ENCODE data around the gene LGALSL. TPM values are rescaled to one million over a fixed set of nuclear protein-coding genes. Genes with fewer than 3 reads are reported as not detected.
A peak's percentile ranks its signal among the peaks of the same experiment; 100 is the strongest.

LGALSL gene
- total RNA-seq (10 to 100 TPM in 7 of 10 donors, 1 to 10 TPM in 3; 5.3 to 24.8 (median 12.3) TPM), polyA plus RNA-seq (1 to 10 TPM; 5.8 to 9.4 TPM)
- long read RNA-seq, donor 1, transcript LGALSL-201 (5 exons, 3,926 nt): major isoform, 15 of 16 reads
- long read RNA-seq, donor 1, partial matches to known transcripts: 0 of 16 reads
- long read RNA-seq, donor 1, other reads (novel, unspliced or antisense): 1 of 16 reads
- long read RNA-seq, donor 2, transcript LGALSL-201 (5 exons, 3,926 nt): major isoform, 12 of 14 reads
- long read RNA-seq, donor 2, partial matches to known transcripts: 2 of 14 reads
- long read RNA-seq, donor 2, other reads (novel, unspliced or antisense): 0 of 14 reads
- long read RNA-seq, donor 3, partial matches to known transcripts: 0 of 3 reads
- long read RNA-seq, donor 3, other reads (novel, unspliced or antisense): 1 of 3 reads

DNA sequence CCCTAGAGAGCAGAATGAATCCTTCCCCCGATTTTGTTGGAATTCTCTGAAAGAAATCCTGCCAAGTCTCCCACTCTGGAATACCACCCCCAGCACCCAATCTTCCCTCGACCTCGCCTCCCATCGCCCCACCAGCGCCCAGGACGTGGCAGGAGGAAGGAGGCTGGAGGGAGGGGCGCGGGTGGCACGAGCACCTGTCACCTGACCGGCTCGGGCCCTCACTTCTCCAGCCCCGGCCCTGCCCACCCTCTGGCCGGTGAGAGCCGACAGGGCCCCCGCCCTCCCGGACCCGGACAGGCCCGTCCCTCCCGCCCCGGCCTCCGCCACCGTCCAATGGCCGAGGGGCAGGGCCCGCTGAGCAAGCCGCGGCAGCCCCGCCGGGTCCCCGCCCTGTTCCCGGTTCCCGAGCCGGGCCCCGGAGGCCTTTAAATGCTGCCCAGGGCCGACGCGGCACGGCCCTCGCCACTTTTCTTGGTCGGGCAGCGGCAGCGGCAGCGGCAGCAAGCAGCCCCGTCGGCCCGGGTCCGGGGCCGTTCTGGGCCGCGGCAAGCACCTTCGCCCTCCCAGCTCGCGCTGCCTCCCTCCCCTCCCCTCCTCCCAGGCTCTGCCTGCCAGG, at the start of gene LGALSL:
Gene LGALSL, plus strand, starts transcription at position 393 of the 616 bp plus-strand sequence. CDS start 384 bp downstream, outside the sequence.
- DNase-seq (peak; percentile 72 to 79), ATAC-seq (peak; percentile 85 to 93 (median 90))
- Histone ChIP-seq H3K4me1 (peaks cover 0 to 41% (median 27%) of the 10 kb centered on the region in 9 donors), H3K27me3 (peaks cover 0 to 10% (median 0%) of the 10 kb centered on the region in 7 donors), H3K4me3 (peak within 1 kb of the TSS; percentile 73 to 89 (median 81)), H3K9me3 (no peaks in the 10 kb centered on the region), H3K36me3 (peaks cover 0 to 29% (median 11%) of the 10 kb centered on the region in 9 donors), H3K27ac (peak within 1 kb of the TSS; percentile 89 to 98 (median 94))
- no peak for TF ChIP-seq CTCF (IDR thresholded peaks at IDR 0.05)
- intact Hi-C loops (cut with DNase I): loop anchor here in 5 of 10 donors (2.0 to 10.0 kb wide), 3 partner anchors 49 to 52 kb away; no protein-coding TSS in a partner anchor
- WGBS, 2 donors: 0 to 1% methylated on average over 30 to 52 of the region's 52 CpGs

DNA sequence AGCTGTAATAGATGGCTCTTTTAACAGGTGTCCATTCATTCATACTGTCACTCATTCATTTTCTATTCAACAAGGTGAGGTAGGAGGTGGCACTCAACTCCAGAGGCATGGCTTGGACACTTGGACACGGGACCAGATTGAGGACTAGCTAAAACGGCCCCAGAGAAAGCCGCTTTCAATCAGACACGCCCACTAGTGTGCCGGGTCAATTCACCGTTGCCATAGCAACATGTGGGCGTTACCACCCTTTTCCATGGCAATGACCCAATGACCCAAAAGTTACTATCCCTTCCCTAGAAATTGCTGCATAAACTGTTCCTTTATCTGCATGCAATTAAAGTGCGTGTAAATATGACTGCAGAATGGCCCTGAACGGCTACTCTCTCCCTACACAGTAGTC, 49.2 kb upstream of the LGALSL start:
- H3K9me3 ChIP-seq: no peaks in the 10 kb centered on the region
- TF ChIP-seq CTCF (IDR thresholded peaks at IDR 0.05): no peak
- H3K27me3 ChIP-seq: no peaks in the 10 kb centered on the region
- DNase-seq (peak; percentile 23 to 64), ATAC-seq (peak; percentile 6 to 46 (median 28))
- WGBS, 2 donors: 36 to 60% methylated on average over 9 of the region's 9 CpGs
- H3K4me3 ChIP-seq: peak overlapping the region in 1 of 10 donors; percentile 1
- intact Hi-C loops (cut with DNase I): loop anchor here in 6 of 10 donors (2.0 to 10.0 kb wide), 7 partner anchors 48 to 74 kb away; partner anchors contain the start of gene LGALSL (in 5 of the 6)
- H3K36me3 ChIP-seq: no peaks in the 10 kb centered on the region
- peaks cover 14 to 52% (median 45%) of the 10 kb centered on the region in 9 donors for H3K4me1 ChIP-seq
- peak overlapping the region; percentile 56 to 92 (median 86) for H3K27ac ChIP-seq

DNA sequence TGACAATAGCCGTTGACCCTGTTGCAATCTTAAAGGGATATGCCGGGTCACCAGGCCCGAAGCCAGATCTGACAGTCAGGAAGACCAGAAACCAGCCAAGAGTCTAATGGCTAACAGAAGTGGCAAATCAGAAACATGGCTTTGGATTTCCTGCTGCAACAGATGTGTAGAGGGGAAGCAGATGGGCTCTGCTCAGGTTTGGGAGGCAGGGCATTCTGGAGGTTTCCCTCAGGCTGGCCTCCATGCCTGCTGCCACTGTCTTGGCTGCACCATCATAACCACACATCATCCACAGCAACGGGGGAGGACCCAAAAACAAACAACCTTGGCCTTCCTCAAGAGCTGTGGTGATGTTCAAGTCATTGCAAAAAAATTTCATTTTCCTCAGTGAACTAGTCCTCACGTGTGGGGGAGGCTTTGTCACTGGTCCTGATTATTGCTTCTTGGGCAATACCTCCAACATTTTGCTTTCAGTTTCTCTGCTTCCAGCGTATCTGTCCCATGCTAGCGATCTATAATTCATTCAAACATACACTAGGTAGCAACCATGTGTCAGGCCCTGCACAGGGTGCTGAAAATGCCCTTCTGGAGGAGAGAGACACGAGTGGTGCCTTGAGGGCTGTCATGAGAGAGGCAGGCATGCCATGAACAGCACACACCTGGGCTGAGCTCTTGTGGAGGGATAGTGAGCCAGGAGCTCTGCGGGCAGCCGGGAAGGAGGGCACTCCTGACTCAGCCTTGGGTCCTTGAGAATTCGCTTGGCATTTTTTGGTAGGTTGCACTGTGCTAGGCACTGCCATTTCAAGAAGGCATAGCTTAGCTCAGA, 48.2 kb upstream of the LGALSL start:
- H3K4me1 ChIP-seq: peaks cover 14 to 47% (median 43%) of the 10 kb centered on the region in 9 donors
- no peak for TF ChIP-seq CTCF (IDR thresholded peaks at IDR 0.05)
- DNase-seq: peak in 1 of 2 donors; percentile 38
- H3K36me3 ChIP-seq: no peaks in the 10 kb centered on the region
- intact Hi-C loops (cut with DNase I): loop anchor here in 4 of 10 donors (2.0 to 10.0 kb wide), 4 partner anchors 49 to 75 kb away; partner anchors contain the start of gene LGALSL (in 3 of the 4)
- H3K9me3 ChIP-seq: no peaks in the 10 kb centered on the region
- peak overlapping the region in 8 of 10 donors; percentile 4 to 92 (median 87) for H3K27ac ChIP-seq
- no peak for ATAC-seq
- 66 to 70% methylated on average over 11 of the region's 11 CpGs for whole genome bisulfite sequencing, 2 donors
- no peak overlapping the region for H3K4me3 ChIP-seq
- H3K27me3 ChIP-seq: no peaks in the 10 kb centered on the region
